ENCODE measurements around the gene TAPT1.

DNA sequence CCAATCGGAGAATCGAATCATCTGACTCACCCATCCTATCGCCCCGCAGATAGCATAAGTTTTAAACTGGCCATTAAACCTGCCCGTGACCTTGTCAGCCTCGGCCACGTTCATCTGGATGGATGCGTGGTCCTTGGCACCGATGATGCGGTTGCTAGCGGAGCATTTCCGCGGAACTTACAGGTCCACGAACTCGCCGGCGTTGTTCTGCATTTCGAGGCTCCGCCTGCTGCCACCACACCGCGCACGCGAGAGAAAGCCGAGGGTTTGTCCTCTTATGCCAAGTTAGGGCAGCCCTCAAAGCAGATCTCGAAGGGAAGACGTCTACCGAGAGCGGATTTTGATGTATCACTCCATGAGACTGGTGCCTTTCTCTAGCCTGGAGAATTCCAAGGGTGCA lies 30.1 kb upstream of the TAPT1 start:
- TF ChIP-seq, protein P1, sequence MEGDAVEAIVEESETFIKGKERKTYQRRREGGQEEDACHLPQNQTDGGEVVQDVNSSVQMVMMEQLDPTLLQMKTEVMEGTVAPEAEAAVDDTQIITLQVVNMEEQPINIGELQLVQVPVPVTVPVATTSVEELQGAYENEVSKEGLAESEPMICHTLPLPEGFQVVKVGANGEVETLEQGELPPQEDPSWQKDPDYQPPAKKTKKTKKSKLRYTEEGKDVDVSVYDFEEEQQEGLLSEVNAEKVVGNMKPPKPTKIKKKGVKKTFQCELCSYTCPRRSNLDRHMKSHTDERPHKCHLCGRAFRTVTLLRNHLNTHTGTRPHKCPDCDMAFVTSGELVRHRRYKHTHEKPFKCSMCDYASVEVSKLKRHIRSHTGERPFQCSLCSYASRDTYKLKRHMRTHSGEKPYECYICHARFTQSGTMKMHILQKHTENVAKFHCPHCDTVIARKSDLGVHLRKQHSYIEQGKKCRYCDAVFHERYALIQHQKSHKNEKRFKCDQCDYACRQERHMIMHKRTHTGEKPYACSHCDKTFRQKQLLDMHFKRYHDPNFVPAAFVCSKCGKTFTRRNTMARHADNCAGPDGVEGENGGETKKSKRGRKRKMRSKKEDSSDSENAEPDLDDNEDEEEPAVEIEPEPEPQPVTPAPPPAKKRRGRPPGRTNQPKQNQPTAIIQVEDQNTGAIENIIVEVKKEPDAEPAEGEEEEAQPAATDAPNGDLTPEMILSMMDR (IDR thresholded peaks at IDR 0.05), result no peak
- TF ChIP-seq, protein P2, sequence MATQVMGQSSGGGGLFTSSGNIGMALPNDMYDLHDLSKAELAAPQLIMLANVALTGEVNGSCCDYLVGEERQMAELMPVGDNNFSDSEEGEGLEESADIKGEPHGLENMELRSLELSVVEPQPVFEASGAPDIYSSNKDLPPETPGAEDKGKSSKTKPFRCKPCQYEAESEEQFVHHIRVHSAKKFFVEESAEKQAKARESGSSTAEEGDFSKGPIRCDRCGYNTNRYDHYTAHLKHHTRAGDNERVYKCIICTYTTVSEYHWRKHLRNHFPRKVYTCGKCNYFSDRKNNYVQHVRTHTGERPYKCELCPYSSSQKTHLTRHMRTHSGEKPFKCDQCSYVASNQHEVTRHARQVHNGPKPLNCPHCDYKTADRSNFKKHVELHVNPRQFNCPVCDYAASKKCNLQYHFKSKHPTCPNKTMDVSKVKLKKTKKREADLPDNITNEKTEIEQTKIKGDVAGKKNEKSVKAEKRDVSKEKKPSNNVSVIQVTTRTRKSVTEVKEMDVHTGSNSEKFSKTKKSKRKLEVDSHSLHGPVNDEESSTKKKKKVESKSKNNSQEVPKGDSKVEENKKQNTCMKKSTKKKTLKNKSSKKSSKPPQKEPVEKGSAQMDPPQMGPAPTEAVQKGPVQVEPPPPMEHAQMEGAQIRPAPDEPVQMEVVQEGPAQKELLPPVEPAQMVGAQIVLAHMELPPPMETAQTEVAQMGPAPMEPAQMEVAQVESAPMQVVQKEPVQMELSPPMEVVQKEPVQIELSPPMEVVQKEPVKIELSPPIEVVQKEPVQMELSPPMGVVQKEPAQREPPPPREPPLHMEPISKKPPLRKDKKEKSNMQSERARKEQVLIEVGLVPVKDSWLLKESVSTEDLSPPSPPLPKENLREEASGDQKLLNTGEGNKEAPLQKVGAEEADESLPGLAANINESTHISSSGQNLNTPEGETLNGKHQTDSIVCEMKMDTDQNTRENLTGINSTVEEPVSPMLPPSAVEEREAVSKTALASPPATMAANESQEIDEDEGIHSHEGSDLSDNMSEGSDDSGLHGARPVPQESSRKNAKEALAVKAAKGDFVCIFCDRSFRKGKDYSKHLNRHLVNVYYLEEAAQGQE (IDR thresholded peaks at IDR 0.05; ENCODE audit: insufficient read depth in 1 of 2, low read depth in 2 of 2, low read length in 1 of 2), result no peak
